Right forelimb (tissue), 1 donor: ENCODE measurements around the gene PTPRH.
A peak's percentile ranks its signal among the peaks of the same experiment; 100 is the strongest.
"Not testable (repeated sequence)": the region's sequence is repeated elsewhere in the genome, so short reads cannot be mapped to it uniquely, and the experiment has no call there.

Source experiments
- DNase-seq: peaks from one replicate; pipeline ENCODE4 v3.0.0-alpha.2; 2018

The PTPRH gene

DNA sequence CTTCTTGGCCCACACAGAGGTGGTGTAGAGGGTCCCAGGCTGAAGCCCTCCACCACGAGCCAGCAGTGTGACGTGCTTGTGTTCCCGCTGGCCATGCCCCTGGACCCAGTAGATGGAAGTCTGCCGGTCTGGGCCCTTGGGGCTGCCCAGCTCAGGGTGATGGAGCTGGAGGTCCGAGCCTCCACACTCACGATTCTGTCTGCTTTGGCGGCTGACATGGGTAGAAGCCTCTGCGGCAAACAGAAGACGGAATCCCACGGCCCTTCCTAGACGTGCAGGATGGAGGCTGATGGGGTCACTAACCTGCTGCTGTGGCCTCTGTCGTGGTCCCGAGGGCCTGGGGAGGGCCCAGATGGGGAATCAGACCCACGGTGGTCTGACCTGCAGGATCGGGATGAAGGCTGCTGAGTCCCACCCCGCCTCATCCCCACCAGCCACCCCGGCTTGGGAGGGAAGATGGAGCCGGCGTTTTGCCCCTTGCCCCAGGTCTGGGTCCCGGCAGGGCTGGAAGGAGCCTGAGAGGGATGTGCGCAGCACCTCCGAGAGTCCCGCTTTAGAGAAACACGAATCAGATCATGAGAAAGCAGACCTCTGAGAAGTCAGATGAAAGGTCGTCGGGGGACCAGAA is 14.9 kb upstream of the PTPRH start:
- DNase-seq = no peak

DNA sequence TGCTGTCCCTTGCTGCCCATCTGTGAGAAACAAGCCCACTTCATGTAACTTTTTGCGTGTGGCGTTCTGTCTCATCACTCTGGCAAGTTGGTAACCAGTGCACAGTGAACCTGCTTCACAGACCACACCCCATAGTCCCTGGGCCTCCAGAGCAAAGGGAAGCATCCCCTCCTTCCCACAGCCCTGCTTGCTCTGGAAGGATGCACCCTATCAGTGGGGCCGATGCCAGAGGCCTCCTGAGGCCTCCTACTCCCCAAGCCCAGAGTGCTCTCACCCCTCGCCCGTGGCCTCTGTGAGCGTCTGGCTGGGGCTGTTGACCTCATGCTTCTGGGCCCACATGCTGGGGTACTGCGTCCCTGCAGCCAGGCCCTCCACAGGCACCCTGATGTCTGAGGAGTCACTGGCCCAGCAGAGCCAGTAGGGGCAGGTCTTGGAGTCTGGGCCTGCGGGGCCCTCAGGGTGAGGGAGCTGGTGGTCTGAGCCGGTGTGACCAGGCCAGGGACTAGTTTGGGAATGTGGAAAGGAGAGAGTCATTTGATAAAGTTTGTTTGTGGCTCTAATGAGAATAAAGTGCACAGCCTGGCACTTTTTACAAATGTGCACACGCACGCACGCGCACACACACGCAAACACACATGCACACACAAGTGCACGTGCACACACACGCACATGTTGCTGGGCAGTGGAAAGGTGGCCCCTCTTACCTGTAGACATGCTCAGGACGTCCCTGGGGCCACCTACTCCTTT is 14.2 kb upstream of the PTPRH start:
- no peak for DNase-seq

- no peak for DNase-seq
Measured at GRCh38 chr19:55220525-55220924, 11.2 kb upstream of the PTPRH start.

DNA sequence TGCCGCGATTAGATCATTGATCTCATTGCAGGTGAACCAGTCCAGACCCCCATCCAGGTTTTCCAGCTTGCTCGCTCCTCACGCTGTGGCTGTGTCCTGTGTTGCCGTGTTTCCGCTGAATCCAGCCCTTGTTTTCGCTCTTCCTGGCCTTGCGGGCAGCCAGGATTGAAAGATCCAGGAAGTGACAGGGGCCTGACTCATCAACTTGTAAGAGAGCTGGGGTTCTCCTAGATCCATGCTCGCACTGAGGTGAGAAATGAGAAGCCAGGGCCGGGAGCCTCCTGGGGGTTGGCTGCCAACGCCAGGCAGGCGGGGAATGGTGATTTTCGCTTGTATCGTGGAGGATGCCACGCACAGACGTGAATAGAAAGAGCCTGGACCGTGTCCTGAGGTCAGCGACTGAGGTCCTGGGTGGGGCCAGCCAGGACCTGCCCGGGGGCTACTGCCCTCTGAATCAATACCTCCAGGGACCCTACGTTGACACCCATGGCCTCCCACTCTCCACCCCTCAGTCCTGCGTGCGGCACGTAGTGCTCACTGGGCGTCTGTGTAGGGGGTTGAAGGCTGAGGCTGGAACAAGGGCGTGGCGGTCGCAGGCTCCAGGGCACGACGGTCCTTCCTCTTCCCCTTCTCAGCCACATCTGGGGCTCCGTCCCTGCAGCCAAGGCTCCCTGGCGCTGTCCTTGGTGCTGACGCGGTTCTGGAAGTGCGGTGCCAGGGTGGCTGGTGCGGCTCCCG is 7.3 kb upstream of the PTPRH start:
- DNase-seq = peak; percentile 81

DNA sequence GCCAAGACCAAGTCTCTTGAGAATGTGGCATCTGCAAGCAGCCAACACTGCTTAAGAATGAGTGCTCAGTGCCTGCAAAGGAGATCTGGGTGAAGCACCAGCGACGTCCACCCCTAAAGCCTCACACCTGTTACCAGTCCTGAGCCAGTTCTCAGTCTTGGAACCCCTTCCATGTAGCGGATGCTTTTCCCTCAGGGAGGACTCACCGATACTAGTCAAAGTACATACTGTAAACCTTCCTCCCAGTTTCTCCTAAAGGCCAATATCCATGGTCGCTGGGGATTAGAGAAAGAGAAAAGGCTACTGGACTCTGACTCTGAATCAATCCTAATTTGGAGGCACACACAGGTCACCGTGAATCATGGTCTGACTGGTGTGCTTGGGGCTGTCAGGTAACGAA is 4.2 kb upstream of the PTPRH start:
- DNase-seq = no peak

- no peak for DNase-seq
Measured at GRCh38 chr19:55212447-55212846, 3.1 kb upstream of the PTPRH start.

- DNase-seq = no peak
Measured at GRCh38 chr19:55209693-55210472, 582 bp upstream of the PTPRH start.

DNA sequence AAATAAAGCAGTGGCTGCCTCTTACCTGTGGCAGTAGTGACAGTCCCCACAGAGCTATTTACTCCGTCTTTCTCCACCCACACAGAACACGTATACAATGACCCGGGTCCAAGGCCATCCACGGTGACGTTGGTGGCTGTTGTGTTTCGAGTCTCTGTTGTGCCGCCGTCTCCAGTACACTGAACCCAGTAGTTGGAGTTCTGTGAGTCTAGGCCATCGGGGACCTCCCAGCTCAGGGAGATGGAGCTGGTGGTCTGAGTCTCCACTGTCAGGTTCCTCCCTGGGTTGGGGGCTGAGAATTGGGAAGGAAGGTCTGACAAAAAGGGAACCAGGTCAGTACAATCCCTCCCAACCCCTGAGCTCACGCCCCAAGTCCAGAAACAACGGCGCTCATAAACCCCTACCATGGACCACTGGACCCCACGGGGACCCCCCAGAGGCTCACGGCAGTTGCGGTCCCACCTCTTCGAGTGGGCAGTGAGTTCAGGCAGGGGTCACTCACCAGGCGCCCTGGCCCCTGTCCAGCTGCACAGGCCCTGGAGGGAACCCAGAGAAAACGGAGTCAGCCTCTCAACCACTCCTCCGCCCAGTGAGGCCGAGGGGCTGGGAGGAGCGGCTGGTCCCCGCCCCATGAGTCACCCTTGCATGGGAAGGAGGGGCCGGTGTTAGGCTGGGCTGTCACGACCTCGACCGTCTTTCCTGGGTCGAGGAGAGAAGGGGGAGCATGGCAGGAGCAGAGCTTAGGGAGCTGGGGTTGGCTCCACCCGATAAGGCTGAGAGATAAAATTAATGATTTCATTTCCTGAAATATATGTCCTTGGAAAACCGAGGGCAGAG is 2.4 kb downstream of the PTPRH start:
- DNase-seq = peak; percentile 67

DNA sequence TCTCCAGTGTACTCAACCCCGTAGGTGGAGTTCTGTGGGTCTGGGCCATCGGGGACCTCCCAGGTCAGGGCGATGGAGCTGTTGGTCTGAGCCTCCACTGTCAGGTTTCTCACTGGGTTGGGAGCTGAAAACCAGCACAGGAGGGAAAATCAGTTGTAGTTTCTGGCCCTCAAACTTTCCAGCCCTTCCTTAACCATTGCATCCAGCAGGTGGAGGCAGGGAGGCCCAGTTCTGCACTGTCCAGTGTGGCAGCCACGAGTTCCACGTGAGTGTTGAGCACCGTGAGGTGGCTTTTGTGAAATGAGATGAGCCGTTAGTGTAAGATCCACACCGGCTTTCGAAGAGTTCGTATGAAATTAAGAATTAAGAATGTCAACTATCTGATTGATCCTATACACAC is 7.1 kb downstream of the PTPRH start:
- DNase-seq = not testable (repeated sequence)

- no peak for DNase-seq
Measured at GRCh38 chr19:55199620-55200204, 9.6 kb downstream of the PTPRH start.

DNA sequence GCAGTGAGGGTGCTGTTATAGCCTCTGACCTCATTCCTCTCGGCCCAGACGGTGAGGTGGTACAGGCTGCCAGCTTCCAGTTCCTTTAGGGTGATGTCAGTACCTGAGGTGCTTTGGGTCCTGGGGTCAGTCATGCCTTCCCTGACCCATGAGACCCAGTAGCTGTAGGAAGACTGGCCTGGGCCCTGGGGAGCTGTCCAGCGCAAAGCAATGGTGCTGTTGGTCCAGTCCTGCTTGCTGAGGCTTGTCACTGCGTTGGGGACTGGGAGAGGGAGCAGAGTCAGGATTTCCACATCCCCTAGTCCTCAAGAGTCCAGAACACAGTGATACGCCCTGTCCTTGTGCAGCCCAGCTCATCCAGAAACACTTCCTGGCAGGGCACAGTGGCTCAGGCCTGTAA is 10.7 kb downstream of the PTPRH start:
- DNase-seq = no peak

DNA sequence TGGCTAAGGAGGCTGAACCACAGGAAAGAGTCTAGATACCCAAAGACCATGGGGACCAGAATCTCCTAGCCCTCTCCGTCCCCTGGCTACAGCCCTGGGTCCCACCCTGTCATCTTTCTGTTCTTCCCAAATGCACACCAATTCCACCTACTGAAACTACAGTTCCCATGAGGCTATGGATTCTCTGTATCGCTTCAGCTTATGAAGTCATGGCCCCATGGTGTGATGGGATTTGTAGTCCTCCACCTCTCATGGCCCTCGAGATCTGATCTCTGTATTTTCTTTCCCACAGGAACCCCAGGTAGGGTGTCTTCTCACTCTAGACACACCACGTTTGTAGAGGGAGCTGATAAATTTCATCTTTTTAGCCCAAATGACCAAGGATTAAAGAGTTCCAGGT is 11.8 kb downstream of the PTPRH start:
- DNase-seq = no peak

DNA sequence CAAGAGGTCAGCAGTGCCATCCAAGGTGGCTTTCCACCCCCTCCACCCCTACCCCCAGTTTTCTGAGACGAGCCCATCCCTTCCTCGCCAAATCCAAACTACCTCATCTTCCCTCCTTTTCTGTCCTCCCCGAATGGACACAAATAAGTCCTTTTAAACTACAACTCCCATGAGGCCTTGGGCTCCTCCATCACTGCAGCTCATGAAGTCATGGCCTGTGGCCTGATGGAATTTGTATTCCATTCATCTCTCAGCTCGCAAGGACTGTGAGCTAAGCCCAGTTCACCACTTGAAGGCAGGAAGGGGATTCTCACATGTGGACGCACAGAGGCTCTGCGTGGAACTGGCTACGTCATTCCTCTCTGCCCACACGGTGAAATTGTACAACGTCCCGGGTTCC is 12.5 kb downstream of the PTPRH start:
- no peak for DNase-seq

DNA sequence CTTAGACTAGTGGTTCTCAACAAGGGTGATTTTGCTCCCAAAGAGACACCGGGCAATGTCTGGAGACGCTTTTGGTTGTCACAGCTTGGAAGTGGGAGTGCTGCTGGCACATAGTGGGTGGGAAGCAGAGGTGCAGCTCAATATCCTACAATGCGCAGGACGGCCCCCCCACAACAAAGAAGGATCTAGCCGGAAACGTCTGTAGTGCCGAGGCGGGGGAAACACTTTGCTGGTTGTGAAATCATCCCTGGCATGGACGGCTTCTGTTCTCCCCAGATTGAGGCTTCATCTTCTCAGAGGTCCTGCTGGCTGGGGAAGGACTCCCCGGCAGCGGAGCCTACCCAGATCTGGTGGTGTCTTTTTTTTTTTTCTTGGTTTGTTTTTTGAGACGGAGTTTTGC is 15.8 kb downstream of the PTPRH start:
- no peak for DNase-seq

DNA sequence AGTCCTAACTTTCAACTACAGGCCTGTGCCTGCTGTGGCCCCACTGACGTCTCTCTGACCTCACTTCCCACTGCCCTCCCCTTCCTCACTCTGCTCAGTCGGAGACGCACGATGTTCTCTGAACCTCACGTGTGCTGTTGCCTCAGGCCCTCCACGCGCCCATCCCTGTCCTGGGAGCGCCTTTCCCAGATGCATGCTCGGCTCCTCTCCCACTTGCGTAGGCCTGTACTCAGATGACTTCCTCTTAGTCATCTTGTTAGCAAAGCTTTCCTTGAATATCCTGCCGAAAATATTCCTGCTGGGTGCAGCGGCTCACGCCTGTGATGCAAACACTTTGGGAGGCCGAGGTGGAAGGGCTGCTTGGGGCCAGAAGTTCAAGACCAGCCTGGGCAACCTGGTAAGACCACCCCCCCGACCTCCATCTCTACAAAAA is 19.9 kb downstream of the PTPRH start:
- no peak for DNase-seq

- DNase-seq = no peak
Measured at GRCh38 chr19:55188625-55189024, 20.7 kb downstream of the PTPRH start.

GRCh38 chr19:55186080-55186479 is 23.2 kb downstream of the PTPRH start:
- DNase-seq = no peak

DNA sequence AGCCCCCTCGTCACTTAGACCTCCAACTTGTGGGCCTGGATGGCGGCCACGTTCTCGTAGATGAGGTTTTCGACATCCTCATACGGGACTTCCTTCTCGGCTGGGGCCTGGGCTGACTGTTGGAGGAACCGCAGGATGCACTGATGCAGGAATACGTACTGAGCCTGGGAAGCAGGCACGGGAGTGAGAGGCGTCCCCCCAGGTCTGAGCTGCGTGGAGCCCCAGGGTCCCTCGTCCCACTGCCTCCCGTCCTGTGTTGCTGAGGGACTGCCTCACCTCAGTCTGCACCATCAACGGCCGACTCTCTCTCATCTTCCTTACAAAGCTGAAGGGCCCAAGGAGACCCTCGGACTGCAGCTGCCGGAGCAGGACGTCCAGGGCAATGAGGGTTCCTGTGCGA is 27.6 kb downstream of the PTPRH start:
- no peak for DNase-seq

GRCh38 chr19:55179606-55180484 is 29.5 kb downstream of the PTPRH start, which contains the start of gene SYT5:
TSS of gene SYT5 (minus strand) at chr19:55180289. CDS start at chr19:55179041, 1,248 bp downstream.
- no peak for DNase-seq

DNA sequence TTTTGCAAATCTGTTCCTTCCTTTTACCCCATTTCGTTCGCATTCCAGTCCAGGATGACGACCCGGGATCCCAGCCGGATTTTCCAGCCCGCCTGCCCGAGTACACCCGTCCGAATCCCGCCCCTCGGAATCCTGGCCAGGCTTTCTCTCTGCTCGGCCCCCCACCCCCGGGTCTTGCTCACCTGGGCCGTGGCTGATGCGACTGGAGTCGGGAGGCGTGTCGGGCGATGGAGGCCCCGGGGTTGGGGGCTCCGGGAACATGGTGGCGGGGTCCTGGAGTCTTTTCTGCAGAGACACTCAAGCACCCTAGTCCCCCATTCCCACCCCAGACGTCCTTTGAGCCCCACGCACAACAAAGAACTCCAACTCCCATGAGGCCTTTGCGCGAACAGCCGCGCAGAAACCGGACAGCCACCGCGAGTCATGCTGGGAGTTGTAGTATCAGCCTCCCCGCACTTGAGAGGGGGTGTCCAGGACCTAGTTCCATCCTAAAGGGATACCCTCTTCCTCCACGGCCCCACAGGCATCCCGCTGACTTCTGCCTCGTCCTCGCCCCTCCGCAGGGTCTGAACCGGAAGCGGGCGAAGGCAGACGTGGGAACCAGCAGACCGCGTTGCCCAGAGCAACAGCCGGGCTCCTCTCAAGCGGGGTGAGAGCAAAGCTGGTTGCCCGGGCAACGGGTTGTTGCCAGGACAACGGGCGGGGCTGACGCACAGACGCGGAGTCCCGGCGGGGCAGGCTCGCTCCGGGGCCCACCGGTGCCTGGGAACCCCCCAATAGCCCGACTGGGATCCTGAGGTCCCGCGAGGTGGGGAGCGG is 30.3 kb downstream of the PTPRH start:
- DNase-seq = peak; percentile 79
